HEK293T (cell line): ENCODE results near the gene TMEM123.
A peak's percentile ranks its signal among the peaks of the same experiment; 100 is the strongest.

Source experiments
- CTCF ChIA-PET: fragments of 350-600 bp; formaldehyde crosslinking; extraction: SDS; loops from one replicate; lab custom pipeline; 2021; ENCODE audit warnings: antibody characterized with exemption, inconsistent platforms; lab: Yijun Ruan, JAX
- POLR2A ChIA-PET: fragments of 350-600 bp; formaldehyde crosslinking; extraction: SDS; loops from one replicate; lab custom pipeline; 2020; ENCODE audit warnings: antibody characterized with exemption, inconsistent platforms; lab: Yijun Ruan, JAX
- DNase-seq: peaks from one replicate; pipeline ENCODE4 v3.0.0; 2012; ENCODE audit warnings: mixed read lengths; ENCODE audit errors: extremely low spot score
- ARNT ChIP-seq: fragments of 450-650 bp; IDR thresholded peaks from 2 replicates; pipeline ENCODE4 v1.6.1; 2017; ENCODE audit warnings: mild to moderate bottlenecking
- BHLHE40 ChIP-seq: fragments of 450-650 bp; IDR thresholded peaks from 2 replicates; pipeline ENCODE4 v1.6.1; 2016; ENCODE audit warnings: mild to moderate bottlenecking, moderate library complexity, borderline replicate concordance
- CTBP1 ChIP-seq: fragments of 450-650 bp; IDR thresholded peaks from 2 replicates; pipeline ENCODE4 v1.6.1; 2016; ENCODE audit warnings: borderline replicate concordance
- ELF4 ChIP-seq: fragments of 450-650 bp; IDR thresholded peaks from 2 replicates; pipeline ENCODE4 v1.6.1; 2017; ENCODE audit warnings: antibody characterized with exemption
- FOXA1 ChIP-seq: fragments of 450-650 bp; IDR thresholded peaks from 2 replicates; pipeline ENCODE4 v1.6.1; 2016; ENCODE audit warnings: mild to moderate bottlenecking
- FOXK2 ChIP-seq: fragments of 450-650 bp; IDR thresholded peaks from 2 replicates; pipeline ENCODE4 v1.6.1; 2016; ENCODE audit warnings: mild to moderate bottlenecking
- FOXM1 ChIP-seq: fragments of 450-650 bp; IDR thresholded peaks from 2 replicates; pipeline ENCODE4 v1.6.1; 2017; ENCODE audit warnings: mild to moderate bottlenecking, borderline replicate concordance
- HDGF ChIP-seq: fragments of 450-650 bp; IDR thresholded peaks from 2 replicates; pipeline ENCODE4 v1.6.1; 2017; ENCODE audit warnings: antibody characterized with exemption, borderline replicate concordance
- L3MBTL2 ChIP-seq: fragments of 450-650 bp; conservative IDR thresholded peaks from 2 replicates; pipeline ENCODE4 v1.6.1; 2016; ENCODE audit warnings: mild to moderate bottlenecking
- LEF1 ChIP-seq: fragments of 450-650 bp; IDR thresholded peaks from 2 replicates; pipeline ENCODE4 v1.6.1; 2017; ENCODE audit warnings: mild to moderate bottlenecking, borderline replicate concordance
- NFRKB ChIP-seq: fragments of 450-650 bp; IDR thresholded peaks from 2 replicates; pipeline ENCODE4 v1.6.1; 2016; ENCODE audit warnings: mild to moderate bottlenecking, moderate library complexity
- PKNOX1 ChIP-seq: fragments of 450-650 bp; IDR thresholded peaks from 2 replicates; pipeline ENCODE4 v1.6.1; 2016
- SP1 ChIP-seq: fragments of 450-650 bp; IDR thresholded peaks from 2 replicates; pipeline ENCODE4 v1.6.1; 2017
- SUZ12 ChIP-seq: fragments of 450-650 bp; IDR thresholded peaks from 2 replicates; pipeline ENCODE4 v1.6.1; 2016; ENCODE audit warnings: mild to moderate bottlenecking
- TARDBP ChIP-seq: fragments of 450-650 bp; IDR thresholded peaks from 2 replicates; pipeline ENCODE4 v1.6.1; 2016
- ZNF384 ChIP-seq: fragments of 450-650 bp; IDR thresholded peaks from 2 replicates; pipeline ENCODE4 v1.6.1; 2016

The TMEM123 gene

DNA sequence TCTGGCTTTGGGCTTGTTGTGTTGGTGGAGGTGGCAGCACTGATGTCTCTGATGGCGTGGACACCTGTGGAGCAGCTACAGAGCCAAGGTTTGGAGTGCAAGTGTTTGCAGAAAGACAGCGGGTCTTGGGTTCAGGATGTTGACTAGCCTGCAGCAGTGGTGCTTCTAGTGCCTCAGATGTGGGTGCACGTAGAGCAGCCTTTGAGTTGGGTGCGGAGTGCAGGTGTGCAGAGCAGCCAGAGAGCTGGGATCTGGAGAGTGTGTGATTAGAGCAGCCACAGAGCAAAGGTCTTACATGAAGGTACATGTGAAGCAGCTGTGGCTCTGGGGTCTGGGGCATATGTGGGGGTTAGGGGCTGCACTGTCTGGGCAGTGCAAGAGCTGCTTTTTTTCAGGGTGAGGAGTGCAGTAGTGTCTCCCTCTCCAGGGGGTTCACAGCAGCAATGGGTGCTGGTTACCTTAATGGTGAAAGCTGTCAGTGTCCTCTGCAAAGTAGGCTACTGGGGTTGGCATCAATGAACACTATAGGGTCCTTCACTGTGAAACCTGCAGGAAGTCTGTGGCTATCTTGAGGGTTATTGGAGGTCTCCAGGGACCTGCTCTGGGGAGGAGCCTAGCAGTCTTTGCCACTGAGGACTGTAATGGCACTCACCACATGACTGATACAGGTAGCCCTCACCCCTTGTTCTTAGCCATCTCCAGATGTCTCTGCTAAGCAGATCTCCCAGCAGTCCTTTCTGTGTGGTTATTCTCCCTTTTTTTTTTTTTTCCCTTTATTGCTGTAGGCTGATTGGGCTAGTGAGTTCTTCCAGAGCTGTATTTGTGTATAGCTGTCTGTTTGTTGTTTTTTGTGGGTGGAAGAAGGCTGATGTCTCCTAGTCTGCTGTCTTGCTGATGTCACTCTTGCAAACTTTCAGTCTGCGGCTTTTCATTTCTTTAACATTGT is 91.2 kb downstream of the TMEM123 start:
- CTCF ChIA-PET = interaction anchor here (1.5 kb wide), 1 partner anchor 19 kb away, joined by 3 read pairs; no protein-coding TSS in a partner anchor
- POLR2A ChIA-PET = no interaction called here
- no peak for TF ChIP-seq CTBP1
- no peak for TF ChIP-seq BHLHE40
- no peak for TF ChIP-seq L3MBTL2
- TF ChIP-seq LEF1 = no peak
- no peak for TF ChIP-seq FOXA1
- no peak for TF ChIP-seq FOXM1
- no peak for TF ChIP-seq ZNF384
- TF ChIP-seq PKNOX1 = no peak
- TF ChIP-seq HDGF = no peak
- no peak for TF ChIP-seq NFRKB
- TF ChIP-seq TARDBP = no peak
- TF ChIP-seq ARNT = no peak
- no peak for TF ChIP-seq FOXK2
- no peak for TF ChIP-seq ELF4
- no peak for TF ChIP-seq SP1
- TF ChIP-seq SUZ12 = no peak
- DNase-seq = no peak

DNA sequence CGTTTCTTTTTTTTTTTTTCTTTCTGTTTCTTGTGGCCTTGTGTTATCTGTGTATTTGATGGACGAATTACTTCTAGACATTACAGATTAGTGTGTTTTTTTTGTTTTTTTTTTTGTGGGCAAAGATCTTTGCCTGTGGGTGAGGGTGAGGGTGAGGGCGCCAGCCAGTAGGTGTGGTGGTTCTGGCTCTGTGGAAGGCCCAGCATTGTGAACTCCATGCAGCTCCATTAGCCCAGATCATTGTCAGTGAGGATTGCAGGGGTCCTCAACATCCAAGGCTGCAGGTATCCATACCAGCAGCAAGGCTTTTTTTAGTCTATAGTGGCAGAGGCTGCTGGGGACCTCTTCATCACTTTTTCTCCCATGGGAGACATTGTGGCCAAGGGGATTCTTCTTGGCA is 91.9 kb downstream of the TMEM123 start:
- no peak for DNase-seq
- TF ChIP-seq FOXM1 (no peak), FOXK2 (no peak), SUZ12 (no peak), ELF4 (no peak), TARDBP (no peak), HDGF (no peak), CTBP1 (no peak), PKNOX1 (no peak), ARNT (no peak), SP1 (no peak), NFRKB (no peak), LEF1 (no peak), BHLHE40 (no peak), ZNF384 (no peak), L3MBTL2 (no peak)
- ChIA-PET POLR2A (no interaction called here), CTCF (interaction anchor here (1.5 kb wide), 1 partner anchor 18 kb away, joined by 3 read pairs; no protein-coding TSS in a partner anchor)

DNA sequence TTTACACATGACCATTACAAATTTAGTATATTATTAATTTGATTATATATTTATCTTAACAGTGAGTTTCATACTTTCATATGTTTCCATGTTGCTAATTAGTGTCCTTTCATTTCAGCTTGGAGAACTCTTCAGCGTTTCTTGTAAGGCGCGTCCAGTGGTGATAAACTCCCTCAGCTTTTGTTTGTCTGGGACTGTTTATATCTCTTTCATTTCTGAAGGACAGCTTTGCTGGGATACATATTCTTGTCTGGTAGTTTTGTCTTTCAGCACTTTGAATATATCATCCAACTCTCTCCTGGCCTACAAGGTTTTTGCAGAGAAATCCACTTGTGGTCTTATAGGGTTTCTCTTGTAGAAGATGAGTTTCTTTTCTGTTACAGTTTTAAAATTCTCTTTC is 93.2 kb downstream of the TMEM123 start:
- DNase-seq = no peak
- TF ChIP-seq NFRKB = no peak
- no peak for TF ChIP-seq FOXK2
- no peak for TF ChIP-seq PKNOX1
- no peak for TF ChIP-seq TARDBP
- TF ChIP-seq CTBP1 = no peak
- TF ChIP-seq FOXM1 = no peak
- TF ChIP-seq BHLHE40 = no peak
- no peak for TF ChIP-seq SP1
- no peak for TF ChIP-seq HDGF
- TF ChIP-seq ZNF384 = no peak
- no peak for TF ChIP-seq ARNT
- no peak for TF ChIP-seq LEF1
- no peak for TF ChIP-seq FOXA1
- no peak for TF ChIP-seq SUZ12
- no peak for TF ChIP-seq ELF4
- TF ChIP-seq L3MBTL2 = no peak
- POLR2A ChIA-PET = no interaction called here
- CTCF ChIA-PET = no interaction called here

GRCh38 chr11:102357116-102357515 is 95.4 kb downstream of the TMEM123 start:
- POLR2A ChIA-PET = no interaction called here
- TF ChIP-seq SP1 (no peak), HDGF (no peak), NFRKB (no peak), TARDBP (no peak), L3MBTL2 (no peak)
- no peak for DNase-seq
- CTCF ChIA-PET = no interaction called here

- POLR2A ChIA-PET = no interaction called here
- CTCF ChIA-PET = no interaction called here
- DNase-seq = peak; percentile 21
- TF ChIP-seq PKNOX1 (peak; percentile 66), ARNT (no peak)
Measured at GRCh38 chr11:102347462-102348370, 104.8 kb downstream of the TMEM123 start.
